NK-92 (cell line): ENCODE data around the gene OLFML2A.
"Not testable (repeated sequence)": the region's sequence is repeated elsewhere in the genome, so short reads cannot be mapped to it uniquely, and the experiment has no call there.

Source experiments
- DNase-seq: peaks from one replicate; lab custom pipeline; 2025; ENCODE audit not compliant: unreplicated experiment; lab: John Stamatoyannopoulos, UW

The OLFML2A gene

DNA sequence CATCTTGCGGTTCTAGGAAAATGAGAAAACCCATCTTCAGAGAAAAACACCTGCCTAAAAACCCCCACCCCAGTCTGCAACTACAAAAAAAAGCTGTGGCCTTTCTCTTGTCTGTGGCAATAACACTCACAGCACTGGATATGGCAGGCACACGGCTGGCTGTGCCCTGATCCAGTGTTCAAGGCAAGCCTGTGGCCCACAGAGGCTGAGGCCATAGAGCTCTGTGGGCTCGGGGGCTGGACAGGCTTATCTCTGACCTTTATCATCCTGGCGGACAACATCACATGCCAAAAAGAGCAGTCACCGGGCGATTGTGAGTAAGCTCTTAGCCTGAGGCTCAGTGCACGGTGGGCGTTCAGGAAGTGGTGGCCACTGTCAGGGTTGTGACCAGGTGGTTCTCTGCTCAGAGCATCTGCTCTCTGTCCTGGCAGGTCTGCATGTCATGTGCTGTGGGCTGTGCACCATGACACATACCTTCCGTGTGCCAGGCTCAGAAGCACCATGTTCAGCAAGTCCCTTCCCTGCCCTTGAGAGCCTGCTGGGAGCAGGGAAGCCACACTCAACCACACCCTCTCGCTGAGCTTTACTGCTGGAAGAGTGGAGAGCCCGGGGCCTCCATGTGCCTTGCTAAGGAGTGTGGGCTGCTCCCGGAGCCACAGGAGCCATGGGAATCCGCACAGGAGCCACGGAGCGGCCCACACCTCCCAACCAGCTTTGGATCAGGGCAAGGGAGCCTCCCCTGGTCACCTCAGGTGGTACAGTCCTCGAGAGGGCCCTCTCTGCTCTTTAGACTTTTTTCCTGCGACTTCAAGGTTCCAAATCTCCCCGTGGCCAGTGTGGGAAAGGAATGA lies 41.7 kb downstream of the OLFML2A start:
- no peak for DNase-seq

DNA sequence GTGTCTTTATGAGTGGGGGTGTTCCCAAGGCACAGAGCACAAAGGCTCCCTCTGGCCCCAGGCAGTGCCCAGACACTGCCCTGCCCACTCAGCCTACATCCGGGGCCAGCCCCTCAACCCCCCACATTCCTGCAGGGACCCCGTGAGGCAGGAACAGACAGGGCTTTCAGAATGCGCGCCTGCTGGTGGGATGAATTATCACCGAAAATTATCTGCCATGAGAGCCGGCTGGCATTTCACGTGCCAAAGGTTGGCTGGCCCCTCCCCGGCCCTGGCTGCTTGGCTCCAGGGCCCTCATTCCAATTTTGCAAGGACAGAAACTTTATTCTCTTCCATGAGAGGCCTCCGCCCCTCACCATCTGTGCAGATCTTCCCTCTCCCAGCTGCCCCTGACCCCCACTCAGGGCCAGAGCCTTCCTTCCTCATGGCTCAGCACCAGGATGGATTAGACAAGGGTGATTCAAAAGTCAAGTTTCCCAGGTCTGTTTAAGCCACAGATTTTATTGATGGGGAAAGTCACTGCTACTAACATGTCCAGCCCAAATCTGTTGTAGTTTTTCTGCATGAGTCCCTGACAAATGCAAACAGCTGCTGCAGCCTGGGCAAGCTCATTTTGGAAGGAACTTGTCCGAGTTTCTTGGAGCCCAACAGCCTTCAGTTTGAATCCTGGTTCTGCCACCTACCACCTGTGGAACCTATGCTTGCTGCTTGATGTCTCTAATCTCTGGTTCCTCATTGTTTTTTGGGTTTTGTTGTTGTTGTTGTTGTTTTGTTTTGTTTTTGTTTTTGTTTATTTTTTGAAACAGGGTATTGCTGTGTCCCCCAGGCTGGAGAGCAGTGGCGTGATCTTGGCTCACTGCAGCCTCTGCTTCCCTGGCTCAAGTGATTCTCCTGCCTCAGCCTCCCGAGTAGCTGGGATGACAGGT lies 44.0 kb downstream of the OLFML2A start:
- DNase-seq, result no peak

DNA sequence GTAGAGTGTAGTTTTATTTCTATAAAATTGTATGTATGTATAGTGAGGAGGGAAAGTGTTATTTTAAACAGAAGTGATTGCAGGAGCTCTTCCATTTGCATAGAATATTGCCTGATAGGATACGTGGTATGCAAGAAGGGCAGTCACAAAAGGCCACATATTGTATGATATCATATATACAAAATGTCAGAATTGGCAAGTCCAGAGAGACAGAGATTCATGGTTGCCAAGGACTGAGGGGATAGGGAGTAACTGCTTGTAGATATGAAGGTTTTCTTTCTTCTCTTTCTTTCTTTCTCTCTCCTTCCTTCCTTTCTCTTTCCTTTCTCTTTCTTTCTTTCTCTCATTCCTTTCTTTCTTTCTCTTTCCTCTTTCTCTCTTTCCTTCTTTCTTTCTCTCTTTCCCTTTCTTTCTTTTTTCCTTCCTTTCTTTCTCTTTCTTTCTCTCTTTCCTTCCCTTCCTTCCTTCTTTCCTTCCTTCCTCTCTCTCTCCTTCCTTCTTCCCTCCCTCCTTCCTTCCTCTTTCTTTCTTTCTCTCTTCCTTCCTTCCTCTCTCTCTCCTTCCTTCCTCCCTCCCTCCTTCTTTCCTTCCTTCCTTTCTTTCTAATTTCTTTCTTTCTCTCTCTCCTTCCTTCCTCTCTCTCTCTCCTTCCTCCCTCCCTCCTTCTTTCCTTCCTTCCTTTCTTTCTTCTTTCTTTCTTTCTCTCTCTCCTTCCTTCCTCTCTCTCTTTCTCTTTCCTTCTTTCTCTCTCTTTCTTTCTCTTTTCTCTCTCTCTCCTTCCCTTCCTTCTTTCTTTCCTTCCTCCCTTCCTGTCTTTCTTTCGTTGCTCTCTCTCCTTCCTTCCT lies 51.8 kb downstream of the OLFML2A start:
- DNase-seq, result no peak

DNA sequence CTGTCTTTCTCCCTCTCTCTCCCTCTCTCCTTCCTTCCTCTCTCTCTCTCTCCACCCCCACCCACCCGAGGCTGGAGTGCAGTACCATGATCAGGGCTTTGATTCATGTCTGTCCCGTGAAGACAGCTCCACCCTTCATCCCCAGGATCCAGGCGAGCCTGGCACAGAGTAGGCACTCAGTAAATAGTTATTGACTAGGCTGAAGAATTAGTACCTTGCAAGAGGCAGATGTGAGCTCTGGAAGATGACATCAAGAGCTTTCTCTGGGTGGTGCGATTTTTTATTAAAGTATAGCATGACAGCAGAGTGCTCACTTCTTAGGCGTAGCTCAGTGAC lies 52.4 kb downstream of the OLFML2A start:
- no peak for DNase-seq

DNA sequence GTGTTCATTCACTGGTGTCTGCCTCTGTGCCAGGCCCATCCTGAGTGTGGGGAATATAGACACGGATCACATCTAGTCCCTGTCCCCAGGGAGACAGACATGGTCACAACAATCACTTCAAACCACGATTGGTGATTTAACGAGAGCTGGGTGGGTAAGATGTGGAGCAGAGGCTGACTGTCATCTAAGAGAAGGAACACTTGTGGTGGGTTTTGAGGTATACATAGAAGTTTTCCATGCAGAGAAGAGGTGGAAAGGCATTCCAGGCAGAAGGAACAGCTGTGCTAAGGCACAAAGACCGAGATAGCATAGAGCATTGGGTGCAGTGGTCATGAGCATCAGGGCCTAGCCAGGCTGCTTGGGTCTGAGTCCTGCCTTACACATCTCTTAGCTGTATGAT lies 53.7 kb downstream of the OLFML2A start:
- no peak for DNase-seq

DNA sequence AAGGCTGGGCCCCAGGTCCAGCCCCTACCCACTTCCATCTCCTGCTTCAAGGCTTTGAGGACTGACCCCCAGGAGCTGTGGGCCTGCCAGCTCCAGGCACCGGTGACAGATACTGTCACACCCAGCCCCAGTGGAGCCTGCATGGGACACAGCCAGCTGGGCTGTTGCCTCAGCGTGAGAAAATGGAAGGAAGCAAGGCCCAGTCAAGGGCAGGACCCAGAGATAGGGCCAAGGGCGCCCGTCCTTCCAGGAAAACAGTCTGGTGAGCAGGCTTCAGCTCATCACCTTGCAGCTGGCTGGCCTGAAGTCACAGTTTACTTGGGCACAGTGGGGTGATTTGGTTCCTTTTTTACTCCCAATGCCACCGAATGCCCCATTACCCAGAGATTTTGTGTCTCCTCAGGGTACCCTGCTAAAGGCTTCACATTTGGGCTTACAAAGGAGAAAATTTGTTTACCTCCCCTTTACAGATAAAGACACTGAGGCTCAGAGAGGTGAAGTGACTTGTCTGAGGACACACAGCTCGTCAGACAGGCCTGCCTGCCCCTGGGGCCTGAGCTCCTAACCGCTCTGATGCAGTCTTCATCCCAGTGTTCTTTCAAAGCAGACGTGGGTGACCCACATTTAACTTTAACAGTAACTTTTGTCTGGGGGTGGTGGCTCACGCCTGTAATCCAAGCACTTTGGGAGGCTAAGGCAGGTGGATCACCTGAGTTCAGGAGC lies 54.9 kb downstream of the OLFML2A start:
- DNase-seq, result no peak

DNA sequence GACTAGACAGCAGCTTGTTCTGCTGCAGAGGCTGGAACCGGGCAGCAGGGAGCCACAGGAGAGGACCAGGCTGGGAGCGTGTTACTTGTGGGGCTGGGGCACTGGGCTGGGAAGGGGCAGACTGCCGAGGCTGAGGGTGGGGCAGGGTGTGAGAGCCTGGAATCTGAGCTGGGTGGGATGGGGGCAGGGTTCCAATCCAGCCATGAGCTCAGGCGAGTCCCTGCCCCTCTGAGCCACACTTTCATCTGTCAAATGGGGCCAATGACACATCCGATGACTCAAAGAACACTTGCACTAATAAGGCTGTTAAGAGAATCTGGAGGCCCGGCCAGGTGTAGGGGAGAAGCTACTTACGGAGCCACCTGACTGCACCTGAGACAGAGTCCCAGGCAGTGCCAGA lies 57.7 kb downstream of the OLFML2A start:
- DNase-seq, result no peak

DNA sequence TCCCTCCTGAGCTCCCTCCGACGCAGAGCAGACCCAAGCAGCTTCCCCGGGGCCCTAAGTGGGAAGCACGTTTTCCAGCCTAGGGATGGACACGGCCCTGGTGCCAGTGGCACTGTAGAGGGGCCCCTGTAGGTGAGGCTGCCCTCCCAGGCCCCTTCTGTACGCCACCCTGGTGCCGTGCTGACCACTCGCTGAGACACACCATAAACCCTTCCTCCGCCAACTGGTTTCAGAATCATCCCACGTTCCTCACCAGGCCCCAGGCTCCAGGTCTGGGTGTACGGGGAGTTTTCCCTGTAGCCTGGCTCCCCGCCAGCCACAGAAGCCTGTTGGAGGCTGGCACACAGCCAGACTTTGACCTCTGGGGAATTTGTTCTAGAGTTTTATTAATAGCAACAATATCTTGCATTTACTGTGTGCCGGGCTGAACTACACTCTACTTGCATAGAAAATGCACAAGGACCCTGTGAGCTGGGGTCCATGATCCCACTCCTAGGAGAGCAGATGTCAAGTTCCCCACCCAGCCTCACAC lies 58.2 kb downstream of the OLFML2A start:
- no peak for DNase-seq

DNA sequence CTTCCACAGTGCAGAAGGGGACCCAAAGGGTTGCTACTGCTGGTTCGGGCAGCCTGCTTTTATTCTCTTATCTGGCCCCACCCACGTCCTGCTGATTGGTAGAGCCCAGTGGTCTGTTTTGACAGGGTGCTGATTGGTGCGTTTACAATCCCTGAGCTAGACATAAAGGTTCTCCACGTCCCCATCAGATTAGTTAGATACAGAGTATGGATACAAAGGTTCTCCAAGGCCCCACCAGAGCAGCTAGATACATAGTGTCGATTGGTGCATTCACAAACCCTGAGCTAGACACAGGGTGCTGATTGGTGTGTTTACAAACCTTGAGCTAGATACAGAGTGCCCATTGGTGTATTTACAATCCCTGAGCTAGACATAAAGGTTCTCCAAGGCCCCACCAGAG lies 61.2 kb downstream of the OLFML2A start:
- DNase-seq, result not testable (repeated sequence)

DNA sequence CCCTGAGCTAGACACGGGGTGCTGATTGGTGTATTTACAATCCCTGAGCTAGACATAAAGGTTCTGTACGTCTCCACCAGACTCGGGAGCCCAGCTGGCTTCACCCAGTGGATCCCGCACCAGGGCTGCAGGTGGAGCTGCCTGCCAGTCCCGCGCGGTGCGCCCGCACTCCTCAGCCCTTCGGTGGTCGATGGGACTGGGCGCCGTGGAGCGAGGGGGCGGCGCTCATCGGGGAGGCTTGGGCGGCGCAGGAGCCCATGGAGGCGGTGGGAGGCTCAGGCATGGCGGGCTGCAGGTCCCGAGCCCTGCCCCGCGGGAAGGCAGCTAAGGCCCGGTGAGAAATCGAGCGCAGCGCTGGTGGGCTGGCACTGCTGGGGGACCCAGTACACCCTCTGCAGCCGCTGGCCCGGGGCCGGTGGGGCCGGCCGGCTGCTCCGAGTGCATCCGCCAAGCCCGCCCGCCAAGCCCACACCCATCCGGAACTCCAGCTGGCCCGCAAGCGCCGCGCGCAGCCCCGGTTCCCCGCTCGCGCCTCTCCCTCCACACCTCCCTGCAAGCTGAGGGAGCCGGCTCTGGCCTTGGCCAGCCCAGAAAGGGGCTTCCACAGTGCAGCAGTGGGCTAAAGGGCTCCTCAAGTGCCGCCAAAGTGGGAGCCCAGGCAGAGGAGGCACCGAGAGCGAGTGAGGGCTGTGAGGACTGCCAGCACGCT lies 61.8 kb downstream of the OLFML2A start:
- DNase-seq, result not testable (repeated sequence)

DNA sequence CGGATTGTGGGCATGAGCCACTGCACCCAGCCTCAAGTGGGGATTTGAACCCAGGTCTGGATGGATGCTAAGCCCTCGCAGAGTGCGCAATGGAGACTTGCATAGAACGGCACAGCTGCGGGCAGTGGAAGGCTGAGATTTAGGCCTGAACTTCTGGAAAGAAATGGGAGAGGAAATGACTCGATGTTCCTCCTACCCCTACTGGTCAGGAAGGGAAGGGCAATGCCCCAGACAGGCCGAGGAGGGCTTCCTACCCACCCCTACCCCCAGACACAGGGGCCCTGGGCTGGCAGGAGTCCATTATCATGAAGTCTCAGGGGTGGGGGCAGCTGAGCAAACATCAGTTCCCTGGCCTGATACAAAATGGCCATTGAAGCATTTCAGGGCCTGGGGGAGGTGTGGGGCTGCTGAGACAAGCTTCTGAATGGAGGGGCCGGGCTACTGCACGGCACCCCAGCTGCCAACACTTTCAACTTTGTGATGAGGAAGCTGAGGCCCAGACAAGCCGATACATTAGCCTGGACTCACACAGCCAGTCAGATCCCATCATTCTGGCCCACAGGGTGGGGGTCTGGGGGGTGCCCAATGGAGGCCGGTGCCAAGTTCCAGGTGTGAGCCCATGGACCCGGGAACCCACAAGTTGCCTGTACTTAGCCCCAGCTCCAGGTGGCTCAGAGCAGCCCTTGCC lies 62.8 kb downstream of the OLFML2A start:
- no peak for DNase-seq

DNA sequence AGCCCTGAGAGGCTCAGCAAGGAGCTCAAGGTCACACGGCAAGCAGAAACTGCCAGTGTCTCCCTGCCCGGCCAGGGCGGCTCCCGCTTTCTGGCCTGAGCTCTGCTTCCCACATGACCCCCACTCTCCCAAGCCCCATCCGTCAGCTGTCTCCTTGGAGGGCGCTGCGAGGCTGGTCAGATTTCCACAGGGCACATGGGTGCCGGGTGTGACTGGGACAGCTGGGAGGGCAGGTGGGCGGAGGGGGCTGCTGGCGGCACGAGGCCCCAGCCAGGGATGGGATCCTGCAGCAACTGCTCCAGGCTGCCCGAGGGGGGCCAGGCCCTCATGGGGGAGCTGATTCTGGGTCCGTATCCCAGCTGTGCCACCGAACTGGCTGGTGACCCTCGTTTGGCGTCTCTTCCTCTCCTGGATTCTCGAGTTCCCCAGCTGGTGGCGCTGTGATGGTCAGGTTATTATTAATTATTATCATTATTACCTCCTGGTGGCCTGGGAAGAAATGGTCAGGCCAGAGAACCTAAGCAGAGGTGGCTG lies 63.4 kb downstream of the OLFML2A start:
- no peak for DNase-seq

DNA sequence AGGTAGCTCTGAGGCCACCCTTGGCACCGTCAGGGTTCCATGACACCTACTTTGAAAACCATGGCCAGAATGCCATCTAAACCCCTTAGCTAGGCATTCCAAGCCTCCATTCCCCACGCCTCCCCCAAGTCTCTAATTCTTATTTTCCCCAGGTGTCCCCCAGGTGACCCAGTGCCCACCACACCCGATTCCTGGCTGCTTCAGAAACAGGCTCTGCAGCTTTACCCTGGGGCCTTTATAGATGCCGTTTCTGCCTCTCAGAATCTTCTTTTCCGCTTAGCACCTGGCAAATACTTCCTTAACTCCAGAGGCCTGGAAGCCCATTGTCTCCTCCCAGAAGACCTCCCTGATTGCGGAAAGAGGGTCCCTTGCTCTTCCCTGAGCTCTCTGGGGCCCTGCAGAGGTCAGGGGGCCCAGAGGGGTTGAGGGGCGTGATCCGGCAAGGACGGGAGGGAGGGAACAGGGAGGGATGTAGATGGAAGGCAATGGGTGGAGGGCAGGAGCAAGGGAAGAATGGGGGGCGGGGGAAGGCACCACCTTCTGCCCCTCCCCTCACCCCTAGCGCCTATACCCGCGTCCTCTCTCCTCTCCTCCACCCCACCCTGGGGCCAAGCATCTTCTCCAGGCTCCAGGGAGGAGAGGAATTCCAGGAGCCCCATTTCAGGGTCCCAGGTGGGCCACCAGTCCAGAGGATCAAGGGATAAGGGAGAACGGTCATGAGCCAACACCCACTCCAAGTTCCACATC lies 64.3 kb downstream of the OLFML2A start:
- DNase-seq, result no peak

DNA sequence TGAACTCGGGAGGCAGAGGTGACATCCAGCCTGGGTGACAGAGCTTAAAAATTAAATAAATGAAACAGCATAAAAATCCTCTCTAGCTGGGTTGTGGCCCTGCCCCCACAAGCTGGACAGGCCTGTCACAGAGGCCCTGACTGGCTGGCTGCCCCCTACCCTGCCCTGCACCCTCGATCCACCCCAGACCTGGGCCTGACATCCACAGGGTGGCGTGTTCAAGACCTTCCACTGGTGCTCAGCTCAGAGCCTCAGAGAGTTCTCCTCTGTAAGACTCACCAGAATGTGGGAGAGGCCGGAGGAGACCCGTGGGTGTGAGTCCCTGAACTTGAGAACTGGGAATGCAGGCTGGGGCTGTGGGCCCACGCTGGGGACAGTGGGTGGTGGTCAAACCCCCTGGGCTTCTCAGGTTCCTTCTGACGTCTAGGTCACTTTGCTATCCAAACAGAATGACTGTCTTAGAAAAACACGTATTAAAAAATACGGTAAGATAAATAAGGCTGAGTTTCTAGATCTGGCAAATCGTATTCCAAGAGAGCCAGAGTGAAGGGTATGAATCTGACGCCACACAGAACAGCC lies 66.6 kb downstream of the OLFML2A start:
- DNase-seq, result no peak

DNA sequence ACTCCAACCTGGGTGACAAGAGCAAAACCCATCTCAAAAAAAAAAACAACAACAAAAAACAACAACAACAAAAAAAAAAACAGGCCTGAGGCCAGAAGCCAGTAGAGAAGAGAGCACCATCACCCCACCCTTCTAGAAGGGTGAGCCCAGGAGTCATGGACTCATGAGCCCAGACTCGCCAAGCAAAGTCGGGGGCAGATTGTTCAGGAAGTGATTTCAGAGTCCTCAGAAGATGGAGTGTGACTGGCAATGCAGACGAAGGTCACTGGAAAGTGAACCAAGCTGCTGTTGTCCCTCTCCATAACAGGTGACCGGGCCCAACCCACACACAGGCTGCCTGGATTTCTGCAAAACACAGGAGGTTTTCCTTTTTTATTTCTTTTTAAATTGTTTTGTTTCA lies 67.4 kb downstream of the OLFML2A start:
- DNase-seq, result no peak

DNA sequence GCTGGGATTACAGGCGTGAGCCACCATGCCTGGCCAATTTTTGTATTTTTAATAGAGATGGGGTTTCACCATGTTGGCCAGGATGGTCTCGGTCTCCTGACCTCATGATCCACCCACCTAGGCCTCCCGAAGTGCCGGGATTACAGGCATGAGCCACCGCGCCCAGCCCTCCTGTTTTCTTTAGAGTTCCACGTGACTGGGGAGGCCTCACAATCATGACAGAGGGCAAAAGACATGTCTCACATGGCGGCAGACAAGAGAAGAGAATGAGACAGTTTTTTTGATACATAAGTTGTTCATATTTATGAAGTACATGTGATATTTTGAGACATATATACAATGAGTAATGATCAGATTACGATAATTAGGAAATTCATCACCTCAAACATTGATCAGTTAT lies 69.5 kb downstream of the OLFML2A start:
- not testable (repeated sequence) for DNase-seq

DNA sequence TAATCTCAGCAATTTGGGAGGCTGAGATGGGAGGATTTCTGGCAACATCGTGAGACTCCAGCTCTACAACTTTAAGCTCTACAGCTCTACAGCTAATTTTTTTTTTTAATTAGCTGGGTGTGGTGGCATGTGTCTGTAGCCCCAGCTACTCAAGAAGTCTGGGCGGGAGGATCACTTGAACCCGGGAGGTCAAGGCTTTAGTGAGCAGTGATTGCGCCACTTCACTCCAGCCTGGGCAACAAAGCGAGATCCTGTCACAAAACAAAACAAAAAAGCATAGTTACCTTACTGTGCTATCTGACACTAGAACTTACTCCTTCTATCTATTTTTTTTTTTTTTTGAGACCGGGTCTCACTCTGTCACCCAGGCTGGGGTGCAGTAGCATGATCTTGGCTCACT lies 70.0 kb downstream of the OLFML2A start:
- no peak for DNase-seq

DNA sequence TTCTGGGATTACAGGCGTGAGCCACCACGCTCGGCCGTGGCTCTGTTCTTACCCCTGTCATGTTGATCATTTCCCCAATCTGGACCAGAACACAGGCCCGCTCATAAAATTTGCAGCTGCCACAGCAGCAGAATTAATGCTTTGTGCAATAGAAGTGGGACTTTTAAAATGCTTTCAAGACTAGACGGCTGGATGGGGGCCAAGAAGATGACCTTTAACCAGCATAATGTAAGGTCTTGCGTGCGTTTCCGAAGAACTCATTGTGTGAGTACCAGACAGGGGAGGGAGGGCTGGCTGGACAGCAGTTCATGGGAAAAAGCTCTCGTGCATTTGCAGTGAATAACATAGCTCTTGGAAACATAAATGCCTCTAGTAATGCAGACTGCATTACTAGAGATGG lies 72.9 kb downstream of the OLFML2A start:
- no peak for DNase-seq
